ENCODE results near the gene PHF20.

DNA sequence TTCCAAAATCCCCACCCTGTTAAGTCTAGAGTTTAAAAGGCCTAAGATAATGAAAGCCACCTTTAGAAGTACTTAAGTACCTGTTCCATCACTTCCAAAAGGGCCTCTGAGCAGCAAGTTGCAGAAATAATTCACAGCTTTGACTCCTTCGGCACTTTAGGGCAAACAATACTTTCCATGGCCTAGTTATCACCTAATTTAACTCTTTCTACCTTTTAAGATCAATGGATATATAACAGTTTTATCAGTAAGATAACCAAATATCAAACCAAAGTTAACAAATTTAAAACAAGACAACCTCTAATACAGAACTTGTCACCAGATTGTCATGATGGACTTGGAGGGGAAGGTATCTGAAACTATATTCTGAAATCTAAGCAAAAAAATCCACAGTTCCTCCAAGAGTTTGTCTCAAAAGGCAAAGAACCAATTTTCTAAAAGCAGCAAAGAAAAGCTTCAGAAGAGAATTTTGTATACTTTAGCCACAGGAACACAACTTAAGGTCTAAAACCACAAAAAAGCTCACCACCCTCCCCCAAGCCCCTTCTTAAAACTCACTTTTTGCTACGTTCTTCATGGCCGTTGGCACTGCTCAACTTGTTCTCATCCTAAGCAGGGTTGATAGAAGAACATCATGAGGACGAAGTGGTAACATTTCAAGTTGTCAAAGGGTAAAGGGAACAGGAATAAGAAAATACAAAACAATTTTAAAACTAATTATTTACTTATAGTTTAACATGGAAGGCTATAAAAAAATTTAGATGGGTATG, 33.2 kb upstream of the PHF20 start:
- TF ChIP-seq EZH2 (IDR thresholded peaks at IDR 0.05; ENCODE audit: low read length, unreplicated experiment): no peak
- TF ChIP-seq, protein P1, sequence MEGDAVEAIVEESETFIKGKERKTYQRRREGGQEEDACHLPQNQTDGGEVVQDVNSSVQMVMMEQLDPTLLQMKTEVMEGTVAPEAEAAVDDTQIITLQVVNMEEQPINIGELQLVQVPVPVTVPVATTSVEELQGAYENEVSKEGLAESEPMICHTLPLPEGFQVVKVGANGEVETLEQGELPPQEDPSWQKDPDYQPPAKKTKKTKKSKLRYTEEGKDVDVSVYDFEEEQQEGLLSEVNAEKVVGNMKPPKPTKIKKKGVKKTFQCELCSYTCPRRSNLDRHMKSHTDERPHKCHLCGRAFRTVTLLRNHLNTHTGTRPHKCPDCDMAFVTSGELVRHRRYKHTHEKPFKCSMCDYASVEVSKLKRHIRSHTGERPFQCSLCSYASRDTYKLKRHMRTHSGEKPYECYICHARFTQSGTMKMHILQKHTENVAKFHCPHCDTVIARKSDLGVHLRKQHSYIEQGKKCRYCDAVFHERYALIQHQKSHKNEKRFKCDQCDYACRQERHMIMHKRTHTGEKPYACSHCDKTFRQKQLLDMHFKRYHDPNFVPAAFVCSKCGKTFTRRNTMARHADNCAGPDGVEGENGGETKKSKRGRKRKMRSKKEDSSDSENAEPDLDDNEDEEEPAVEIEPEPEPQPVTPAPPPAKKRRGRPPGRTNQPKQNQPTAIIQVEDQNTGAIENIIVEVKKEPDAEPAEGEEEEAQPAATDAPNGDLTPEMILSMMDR (conservative IDR thresholded peaks at IDR 0.05; ENCODE audit: low read depth, low read length): no peak
